8988T (cell line): ENCODE data around the gene PRAMEF20.
"Not testable (repeated sequence)": the region's sequence is repeated elsewhere in the genome, so short reads cannot be mapped to it uniquely, and the experiment has no call there.

Experiments
- DNase-seq: peaks from one replicate; pipeline ENCODE4 v3.0.0; 2011

PRAMEF20 gene

DNA sequence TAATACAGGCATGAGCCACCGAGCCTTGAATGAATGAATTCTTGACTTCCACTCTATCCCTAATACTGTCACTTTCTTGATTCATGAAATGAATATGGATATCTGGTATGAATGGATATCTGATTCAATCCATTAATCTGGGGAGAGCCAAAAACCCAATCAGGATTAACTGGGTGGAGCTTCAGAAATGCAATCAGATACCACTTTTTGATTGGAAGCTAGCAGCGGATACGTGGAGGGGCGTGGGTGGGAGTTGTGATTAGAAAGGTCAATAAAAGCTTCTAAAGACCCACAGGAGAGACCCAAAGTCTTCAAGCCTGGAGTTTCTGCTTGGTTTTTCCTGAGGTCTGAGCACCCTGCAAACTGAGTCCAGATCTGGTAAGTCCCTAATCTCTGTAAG, at the start of gene PRAMEF20:
Gene PRAMEF20 (plus strand): TSS at position 301 of the 400 bp plus-strand sequence. CDS start 5,905 bp downstream, outside the sequence.
- not testable (repeated sequence) for DNase-seq

- DNase-seq: not testable (repeated sequence)
Measured at GRCh38 chr1:13362364-13362763, 47.9 kb upstream of the PRAMEF20 start.

GRCh38 chr1:13364928-13365327, 45.3 kb upstream of the PRAMEF20 start:
- DNase-seq: not testable (repeated sequence)

DNA sequence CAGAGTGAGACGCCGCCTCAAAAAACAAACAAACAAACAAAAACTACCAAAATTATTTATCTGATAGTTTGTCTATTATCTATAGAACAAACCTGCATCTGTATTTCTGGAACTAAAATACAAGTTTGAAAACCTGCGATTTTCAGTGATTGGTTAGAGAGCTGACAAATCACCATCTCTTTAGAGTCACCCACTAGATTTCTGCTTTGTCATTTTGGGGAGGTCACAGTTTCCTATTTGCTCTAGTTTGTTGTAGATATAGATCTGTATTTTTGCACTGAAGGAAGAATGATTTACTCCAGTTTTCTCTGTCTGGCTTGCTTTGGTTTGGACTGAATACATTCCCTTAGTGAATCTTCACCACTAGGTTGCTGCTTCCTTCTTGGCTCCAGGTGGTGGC, 43.7 kb upstream of the PRAMEF20 start:
- DNase-seq: not testable (repeated sequence)

- not testable (repeated sequence) for DNase-seq
Measured at GRCh38 chr1:13368544-13368943, 41.7 kb upstream of the PRAMEF20 start.

- not testable (repeated sequence) for DNase-seq
Measured at GRCh38 chr1:13378983-13379382, 31.3 kb upstream of the PRAMEF20 start.

DNA sequence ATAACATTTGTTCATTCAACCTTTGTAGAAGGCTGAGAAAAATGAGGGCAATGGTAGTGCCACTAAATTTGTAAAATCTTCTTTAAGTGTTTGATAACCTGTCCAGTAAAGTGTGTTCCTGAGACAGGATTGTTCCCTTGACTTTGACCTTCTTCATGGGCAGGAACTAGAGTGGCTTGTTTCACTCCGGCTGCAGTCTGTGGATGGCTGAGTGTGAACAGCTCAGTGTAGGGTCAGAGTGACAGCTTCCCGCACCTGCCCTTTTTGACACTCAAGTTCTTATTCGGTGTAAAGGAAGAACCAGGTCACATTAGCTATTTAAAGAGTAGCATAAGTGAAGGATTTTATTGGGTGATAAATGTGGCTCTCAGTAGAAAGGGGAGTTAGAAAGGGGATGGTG, 29.9 kb upstream of the PRAMEF20 start:
- not testable (repeated sequence) for DNase-seq

- not testable (repeated sequence) for DNase-seq
Measured at GRCh38 chr1:13389332-13389731, 20.9 kb upstream of the PRAMEF20 start, which contains the start of gene PRAMEF17. TSS of gene PRAMEF17 (plus strand) at chr1:13389632. CDS start at chr1:13389658, 26 bp downstream.

- not testable (repeated sequence) for DNase-seq
Measured at GRCh38 chr1:13393004-13393403, 17.2 kb upstream of the PRAMEF20 start.

DNA sequence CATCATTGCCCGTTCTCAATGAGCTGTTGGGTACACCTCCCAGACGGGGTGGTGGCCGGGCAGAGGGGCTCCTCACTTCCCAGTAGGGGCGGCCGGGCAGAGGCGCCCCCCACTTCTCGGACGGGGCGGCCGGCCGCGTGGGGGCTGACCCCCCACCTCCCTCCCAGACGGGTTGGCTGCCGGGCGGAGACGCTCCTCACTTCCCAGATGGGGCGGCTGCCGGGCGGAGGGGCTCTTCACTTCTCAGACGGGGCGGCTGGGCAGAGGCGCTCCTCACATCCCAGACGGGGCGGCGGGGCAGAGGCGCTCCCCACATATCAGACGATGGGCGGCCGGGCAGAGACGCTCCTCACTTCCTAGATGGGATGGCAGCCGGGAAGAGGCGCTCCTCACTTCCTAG, 15.5 kb upstream of the PRAMEF20 start:
- not testable (repeated sequence) for DNase-seq

- not testable (repeated sequence) for DNase-seq
Measured at GRCh38 chr1:13395311-13395710, 14.9 kb upstream of the PRAMEF20 start.

DNA sequence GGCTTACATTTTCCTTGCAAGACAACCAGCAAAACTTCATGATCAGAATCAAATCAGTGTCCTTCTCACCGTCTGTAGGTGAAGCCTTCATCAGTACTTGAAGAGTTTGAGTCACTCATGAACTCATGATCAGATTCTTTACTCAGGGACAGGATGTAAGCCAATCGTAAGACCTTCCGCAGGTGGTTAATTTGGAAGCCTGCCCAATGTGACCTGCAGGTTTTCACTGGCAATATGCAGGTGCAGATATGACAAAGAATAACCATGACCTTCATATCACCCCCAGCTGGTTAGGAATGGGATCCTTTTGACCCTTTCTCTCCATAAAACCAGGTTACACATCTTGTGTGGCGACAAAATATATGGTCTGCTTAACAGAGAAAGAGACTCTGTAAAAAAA, 2.4 kb upstream of the PRAMEF20 start:
- DNase-seq: no peak

- no peak for DNase-seq
Measured at GRCh38 chr1:13430495-13430894, 20.2 kb downstream of the PRAMEF20 start.

GRCh38 chr1:13432251-13432650, 22.0 kb downstream of the PRAMEF20 start:
- DNase-seq: no peak

DNA sequence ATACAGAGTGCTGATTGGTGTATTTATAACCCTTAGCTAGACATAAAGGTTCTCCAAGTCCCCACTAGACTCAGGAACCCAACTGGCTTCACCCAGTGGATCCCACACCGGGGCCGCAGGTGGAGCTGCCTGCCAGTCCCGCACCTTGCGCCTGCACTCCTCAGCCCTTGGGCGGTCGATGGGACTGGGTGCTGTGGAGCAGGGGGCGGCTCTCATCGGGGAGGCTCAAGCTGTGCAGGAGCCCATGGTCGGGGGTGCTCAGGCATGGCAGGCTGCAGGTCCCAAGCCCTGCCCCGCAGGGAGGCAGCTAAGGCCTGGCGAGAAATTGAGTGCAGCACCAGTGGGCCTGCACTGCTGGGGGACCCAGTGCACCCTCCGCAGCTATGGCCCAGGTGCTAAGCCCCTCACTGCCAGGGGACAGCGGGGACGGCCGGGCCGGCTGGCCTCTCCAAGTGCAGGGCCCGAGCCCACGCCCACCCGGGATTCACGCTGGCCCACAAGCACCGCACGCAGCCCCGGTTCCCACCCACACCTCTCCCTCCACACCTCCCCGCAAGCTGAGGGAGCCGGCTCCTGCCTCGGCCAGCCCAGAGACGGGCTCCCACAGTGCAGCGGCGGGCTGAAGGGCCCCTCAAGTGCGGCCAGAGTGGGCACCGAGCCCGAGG, 23.6 kb downstream of the PRAMEF20 start:
- DNase-seq: not testable (repeated sequence)

DNA sequence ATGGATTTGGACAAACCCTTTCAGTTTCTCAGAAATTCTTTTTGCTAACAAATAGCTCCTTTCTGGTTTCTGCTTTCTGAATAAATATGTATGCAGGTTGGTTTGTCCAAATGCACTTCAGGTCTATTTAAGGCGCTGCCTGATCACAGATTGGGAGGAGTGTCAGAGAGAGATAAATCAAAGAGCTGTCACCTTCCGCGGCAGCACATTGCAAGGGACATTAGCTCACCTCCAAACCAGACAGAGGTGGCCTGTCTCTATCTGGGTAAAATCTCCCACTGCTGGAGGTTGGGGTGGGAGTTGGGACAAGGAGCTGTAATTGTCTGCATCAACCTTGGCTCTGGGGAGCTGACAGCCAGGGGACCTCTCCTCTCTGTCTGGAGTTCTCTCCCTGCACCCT, 25.2 kb downstream of the PRAMEF20 start:
- DNase-seq: no peak

- DNase-seq: not testable (repeated sequence)
Measured at GRCh38 chr1:13439104-13439783, 29.0 kb downstream of the PRAMEF20 start.

DNA sequence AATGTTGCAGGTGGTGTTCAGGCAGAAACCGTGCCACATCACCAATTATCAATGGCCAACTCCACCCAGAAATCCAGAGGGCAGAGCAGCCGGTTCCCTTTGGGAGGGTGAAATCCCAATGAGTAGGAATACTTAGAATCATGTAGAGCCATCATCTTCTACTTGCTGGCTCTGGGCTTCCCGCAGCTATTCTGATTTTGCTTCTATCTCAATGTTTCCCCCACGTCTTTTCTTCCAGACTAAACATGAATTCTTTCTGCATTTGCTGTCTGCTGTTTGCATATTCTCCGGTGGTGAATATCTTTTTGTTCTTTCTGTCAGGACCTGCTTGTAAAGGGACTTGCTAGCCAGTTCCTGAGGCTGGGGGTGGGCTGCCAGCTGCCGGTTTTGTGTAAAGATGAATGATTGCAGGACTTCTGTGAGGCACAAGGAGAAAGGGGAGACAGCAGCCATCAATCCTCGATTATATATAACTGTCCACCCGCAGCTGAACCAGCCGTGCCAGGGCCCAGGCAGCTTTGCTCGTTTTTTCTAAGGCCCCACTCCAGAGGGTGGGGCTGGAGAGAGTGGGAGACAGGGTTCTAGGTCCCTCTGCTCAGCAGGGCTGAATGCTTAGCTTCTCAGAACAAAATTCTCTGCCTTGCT, 33.2 kb downstream of the PRAMEF20 start:
- no peak for DNase-seq

DNA sequence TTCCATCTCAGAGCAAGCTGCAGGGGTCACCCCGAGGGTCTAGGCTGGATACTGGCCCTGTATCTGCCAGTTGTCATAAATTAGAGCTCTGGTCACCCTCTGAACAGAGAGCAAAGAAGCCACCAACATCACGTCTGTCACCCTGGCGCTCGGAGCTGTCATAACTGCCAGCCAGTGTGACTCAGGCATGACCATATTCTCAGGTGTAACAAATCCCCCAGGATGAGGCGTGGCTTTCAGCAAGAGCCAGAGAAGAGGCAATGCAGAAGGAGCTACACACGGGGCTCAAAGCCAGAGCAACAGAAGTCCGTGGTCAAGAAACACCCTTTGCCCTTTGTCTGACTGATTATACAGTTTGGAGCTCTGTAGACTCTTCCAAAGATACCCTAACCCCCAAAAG, 40.0 kb downstream of the PRAMEF20 start:
- no peak for DNase-seq

DNA sequence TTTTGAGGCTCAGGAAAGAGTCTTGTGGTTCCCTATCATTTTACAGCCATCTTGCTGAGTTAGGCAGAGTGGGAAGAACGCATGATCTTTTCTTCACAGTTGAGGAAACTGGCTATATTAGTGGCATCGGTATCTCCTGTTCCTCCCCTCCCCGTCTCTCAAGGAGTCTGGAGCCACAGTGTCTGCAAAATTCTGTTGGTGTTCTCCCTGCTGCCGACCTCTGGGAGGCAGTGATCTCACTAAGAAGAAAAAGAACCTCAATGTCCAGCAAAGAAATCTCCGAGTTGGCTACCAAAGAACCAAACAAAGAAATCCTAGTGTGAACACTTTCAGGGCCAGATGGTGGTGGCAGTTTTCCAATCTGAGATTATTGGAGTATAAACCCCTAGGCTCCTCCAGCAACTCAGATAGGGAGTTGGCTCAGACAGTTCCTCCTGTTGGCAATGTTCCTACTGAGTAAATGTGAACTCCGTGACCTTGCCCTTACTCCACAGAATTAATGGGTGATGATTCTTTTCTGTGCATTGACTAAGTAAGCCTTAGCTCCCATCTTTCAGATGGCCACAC, 41.2 kb downstream of the PRAMEF20 start:
- no peak for DNase-seq

DNA sequence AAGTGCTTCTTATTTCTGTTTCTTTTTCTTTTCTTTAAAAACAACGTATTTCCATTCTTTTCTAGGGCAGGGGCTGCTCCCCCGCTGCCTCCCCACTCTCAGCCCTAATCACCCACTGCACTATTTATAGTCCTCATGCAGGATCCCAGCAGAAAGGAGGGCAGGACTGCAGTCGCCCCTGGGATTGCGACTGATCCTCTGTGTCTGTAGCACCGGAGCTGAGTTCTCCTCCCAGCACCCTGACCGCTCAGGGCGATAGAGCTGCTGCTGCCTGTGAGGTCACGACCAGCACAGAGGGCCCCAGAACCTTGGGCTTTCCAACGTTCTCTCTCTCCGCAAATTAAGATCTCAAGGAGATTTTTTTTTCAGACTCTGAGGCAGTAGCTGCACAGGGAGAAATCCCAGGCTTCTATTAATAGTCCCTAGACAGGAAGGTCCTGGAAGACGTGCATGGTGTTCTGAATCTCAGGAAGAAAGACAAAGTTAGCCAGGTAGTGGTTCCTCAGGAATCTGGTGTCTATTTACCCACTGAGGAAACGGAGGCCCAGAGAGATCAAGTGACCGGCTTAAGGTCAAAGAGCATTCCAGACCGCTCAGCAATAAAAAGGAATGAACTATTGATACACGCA, 46.8 kb downstream of the PRAMEF20 start:
- no peak for DNase-seq

GRCh38 chr1:13461977-13462376, 51.7 kb downstream of the PRAMEF20 start:
- no peak for DNase-seq

GRCh38 chr1:13462682-13463081, 52.4 kb downstream of the PRAMEF20 start:
- no peak for DNase-seq
